ENCODE results near the gene CEP112. TPM values are rescaled to one million over a fixed set of nuclear protein-coding genes. Genes with fewer than 3 reads are reported as not detected.

The CEP112 gene
- total RNA-seq, 1 experiment from 2014 or later, result 9.5 TPM

DNA sequence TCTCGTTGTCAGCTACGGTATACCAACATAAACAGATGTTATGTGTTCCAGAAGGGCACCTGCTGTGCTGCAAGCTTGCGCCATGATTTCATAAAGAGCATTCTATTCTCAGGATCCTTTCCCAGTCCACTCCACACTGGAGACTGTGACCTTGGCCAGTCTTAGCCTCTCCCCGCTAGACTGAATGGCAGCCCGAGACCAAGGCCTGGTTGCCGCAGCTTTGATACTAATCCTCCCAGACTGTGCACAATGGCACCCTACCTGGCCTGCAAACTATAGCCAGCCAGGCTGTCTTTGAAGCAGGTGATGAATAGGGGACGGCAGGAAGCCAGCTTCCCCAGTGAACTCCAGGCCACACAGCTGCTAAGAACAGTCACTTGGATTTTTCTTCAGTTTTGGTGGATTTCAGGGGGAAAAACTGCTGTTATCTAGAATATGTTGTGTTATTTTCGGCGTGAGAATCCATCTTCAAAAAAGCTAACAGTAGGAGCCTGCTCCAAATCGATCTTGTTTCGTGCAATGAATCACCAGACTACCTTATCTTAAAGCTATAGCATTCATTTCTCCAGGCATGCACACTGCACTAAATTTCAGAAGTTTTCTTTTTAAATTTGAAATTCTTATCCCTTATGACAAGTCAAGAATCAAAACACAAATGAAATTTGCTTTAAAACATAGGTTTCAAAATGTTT is 289.0 kb downstream of the CEP112 start:
- Histone ChIP-seq H3K27ac (ENCODE audit: low read length) (no peak overlapping the region), H3K4me3 (ENCODE audit: low read depth in 2 of 2, low read length in 2 of 2) (no peak overlapping the region), H3K27me3 (ENCODE audit: control insufficient read depth, insufficient read depth, low read length) (no peaks in the 10 kb centered on the region), H3K9me3 (ENCODE audit: control insufficient read depth, insufficient read depth, low read depth, low read length) (no peaks in the 10 kb centered on the region), H3K4me1 (ENCODE audit: control insufficient read depth, insufficient read depth, low read length) (no peaks in the 10 kb centered on the region), H3K36me3 (ENCODE audit: control insufficient read depth, insufficient read depth, low read length) (no peaks in the 10 kb centered on the region)
- intact Hi-C loops (cut with micrococcal nuclease; ENCODE audit: unreplicated experiment), result no loop called here
- ChIA-PET CTCF (no interaction called here), POLR2A (no interaction called here)
- DNase-seq (ENCODE audit: low read depth, low spot score), result no peak
- in situ Hi-C loops (cut with HindIII; ENCODE audit: low pct_unique_long_range_greater_than_20kb, low sequenced_read_pairs), result no loop called here
- ATAC-seq, result no peak
- BruUV-seq (replicated peaks), result no TSS peak
- TF ChIP-seq SIN3A (IDR thresholded peaks at IDR 0.05; ENCODE audit: borderline replicate concordance, insufficient read depth, low read depth, low read length) (no peak), TCF7L2 (IDR thresholded peaks at IDR 0.05; ENCODE audit: low read depth, low read length) (no peak), POLR2AphosphoS5 (IDR thresholded peaks at IDR 0.05; ENCODE audit: low read depth, low read length) (no peak)
- TF ChIP-seq, protein P1, sequence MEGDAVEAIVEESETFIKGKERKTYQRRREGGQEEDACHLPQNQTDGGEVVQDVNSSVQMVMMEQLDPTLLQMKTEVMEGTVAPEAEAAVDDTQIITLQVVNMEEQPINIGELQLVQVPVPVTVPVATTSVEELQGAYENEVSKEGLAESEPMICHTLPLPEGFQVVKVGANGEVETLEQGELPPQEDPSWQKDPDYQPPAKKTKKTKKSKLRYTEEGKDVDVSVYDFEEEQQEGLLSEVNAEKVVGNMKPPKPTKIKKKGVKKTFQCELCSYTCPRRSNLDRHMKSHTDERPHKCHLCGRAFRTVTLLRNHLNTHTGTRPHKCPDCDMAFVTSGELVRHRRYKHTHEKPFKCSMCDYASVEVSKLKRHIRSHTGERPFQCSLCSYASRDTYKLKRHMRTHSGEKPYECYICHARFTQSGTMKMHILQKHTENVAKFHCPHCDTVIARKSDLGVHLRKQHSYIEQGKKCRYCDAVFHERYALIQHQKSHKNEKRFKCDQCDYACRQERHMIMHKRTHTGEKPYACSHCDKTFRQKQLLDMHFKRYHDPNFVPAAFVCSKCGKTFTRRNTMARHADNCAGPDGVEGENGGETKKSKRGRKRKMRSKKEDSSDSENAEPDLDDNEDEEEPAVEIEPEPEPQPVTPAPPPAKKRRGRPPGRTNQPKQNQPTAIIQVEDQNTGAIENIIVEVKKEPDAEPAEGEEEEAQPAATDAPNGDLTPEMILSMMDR (IDR thresholded peaks at IDR 0.05), result no peak
- TF ChIP-seq, protein P2, sequence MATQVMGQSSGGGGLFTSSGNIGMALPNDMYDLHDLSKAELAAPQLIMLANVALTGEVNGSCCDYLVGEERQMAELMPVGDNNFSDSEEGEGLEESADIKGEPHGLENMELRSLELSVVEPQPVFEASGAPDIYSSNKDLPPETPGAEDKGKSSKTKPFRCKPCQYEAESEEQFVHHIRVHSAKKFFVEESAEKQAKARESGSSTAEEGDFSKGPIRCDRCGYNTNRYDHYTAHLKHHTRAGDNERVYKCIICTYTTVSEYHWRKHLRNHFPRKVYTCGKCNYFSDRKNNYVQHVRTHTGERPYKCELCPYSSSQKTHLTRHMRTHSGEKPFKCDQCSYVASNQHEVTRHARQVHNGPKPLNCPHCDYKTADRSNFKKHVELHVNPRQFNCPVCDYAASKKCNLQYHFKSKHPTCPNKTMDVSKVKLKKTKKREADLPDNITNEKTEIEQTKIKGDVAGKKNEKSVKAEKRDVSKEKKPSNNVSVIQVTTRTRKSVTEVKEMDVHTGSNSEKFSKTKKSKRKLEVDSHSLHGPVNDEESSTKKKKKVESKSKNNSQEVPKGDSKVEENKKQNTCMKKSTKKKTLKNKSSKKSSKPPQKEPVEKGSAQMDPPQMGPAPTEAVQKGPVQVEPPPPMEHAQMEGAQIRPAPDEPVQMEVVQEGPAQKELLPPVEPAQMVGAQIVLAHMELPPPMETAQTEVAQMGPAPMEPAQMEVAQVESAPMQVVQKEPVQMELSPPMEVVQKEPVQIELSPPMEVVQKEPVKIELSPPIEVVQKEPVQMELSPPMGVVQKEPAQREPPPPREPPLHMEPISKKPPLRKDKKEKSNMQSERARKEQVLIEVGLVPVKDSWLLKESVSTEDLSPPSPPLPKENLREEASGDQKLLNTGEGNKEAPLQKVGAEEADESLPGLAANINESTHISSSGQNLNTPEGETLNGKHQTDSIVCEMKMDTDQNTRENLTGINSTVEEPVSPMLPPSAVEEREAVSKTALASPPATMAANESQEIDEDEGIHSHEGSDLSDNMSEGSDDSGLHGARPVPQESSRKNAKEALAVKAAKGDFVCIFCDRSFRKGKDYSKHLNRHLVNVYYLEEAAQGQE (IDR thresholded peaks at IDR 0.05; ENCODE audit: insufficient read depth in 1 of 2, low read depth in 2 of 2, low read length in 1 of 2), result no peak

DNA sequence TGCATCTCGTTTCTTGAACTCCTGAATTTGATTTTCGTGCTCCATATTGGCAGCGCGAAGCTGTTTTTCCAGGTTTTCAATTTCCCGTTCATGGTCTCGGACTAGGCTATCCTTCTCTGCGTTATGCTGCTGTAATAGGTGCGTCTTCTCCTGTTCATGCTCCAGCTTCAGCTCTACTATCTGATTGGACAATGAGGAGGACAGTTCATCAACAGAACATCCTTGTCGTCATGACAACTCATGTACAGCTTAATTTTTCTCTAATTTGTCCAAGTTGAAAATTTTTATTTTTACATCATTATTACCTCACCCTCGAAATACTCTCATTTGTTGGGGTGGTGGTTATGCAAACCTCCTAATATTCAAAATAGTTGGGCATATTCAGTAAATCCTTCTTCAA is 289.8 kb downstream of the CEP112 start:
- no peak for DNase-seq (ENCODE audit: low read depth, low spot score)
- intact Hi-C loops (cut with micrococcal nuclease; ENCODE audit: unreplicated experiment) (no loop called here), in situ Hi-C loops (cut with HindIII; ENCODE audit: low pct_unique_long_range_greater_than_20kb, low sequenced_read_pairs) (no loop called here)
- BruUV-seq (replicated peaks), result no TSS peak
- H3K27me3 ChIP-seq (ENCODE audit: control insufficient read depth, insufficient read depth, low read length), result no peaks in the 10 kb centered on the region
- H3K4me1 ChIP-seq (ENCODE audit: control insufficient read depth, insufficient read depth, low read length), result no peaks in the 10 kb centered on the region
- no peak for TF ChIP-seq POLR2AphosphoS5 (IDR thresholded peaks at IDR 0.05; ENCODE audit: low read depth, low read length)
- H3K36me3 ChIP-seq (ENCODE audit: control insufficient read depth, insufficient read depth, low read length), result no peaks in the 10 kb centered on the region
- H3K4me3 ChIP-seq (ENCODE audit: low read depth in 2 of 2, low read length in 2 of 2), result no peak overlapping the region
- H3K27ac ChIP-seq (ENCODE audit: low read length), result no peak overlapping the region
- CTCF ChIA-PET, result no interaction called here
- no peaks in the 10 kb centered on the region for H3K9me3 ChIP-seq (ENCODE audit: control insufficient read depth, insufficient read depth, low read depth, low read length)
- POLR2A ChIA-PET, result no interaction called here
- ATAC-seq, result no peak

DNA sequence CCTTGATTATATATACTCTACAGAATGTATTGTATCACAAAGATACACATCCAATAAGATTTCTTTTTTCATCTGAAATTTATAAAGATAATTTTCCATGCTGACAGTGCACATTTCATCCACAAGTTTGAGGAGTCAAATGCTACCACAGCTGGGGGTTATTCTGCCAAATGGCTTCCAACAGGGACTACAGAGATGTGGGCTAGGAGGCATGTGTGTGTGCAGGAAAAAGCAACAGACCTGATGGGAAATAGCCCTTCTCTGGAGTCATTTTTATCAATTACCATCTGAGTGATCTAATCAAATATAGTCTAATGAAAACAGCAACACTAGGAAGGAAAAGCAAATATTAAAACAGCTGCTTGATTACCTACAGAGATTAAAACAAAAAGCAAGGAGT is 290.5 kb downstream of the CEP112 start:
- DNase-seq (ENCODE audit: low read depth, low spot score), result no peak
- ChIA-PET CTCF (no interaction called here), POLR2A (no interaction called here)
- H3K9me3 ChIP-seq (ENCODE audit: control insufficient read depth, insufficient read depth, low read depth, low read length), result no peaks in the 10 kb centered on the region
- no peaks in the 10 kb centered on the region for H3K27me3 ChIP-seq (ENCODE audit: control insufficient read depth, insufficient read depth, low read length)
- in situ Hi-C loops (cut with HindIII; ENCODE audit: low pct_unique_long_range_greater_than_20kb, low sequenced_read_pairs) (no loop called here), intact Hi-C loops (cut with micrococcal nuclease; ENCODE audit: unreplicated experiment) (no loop called here)
- H3K36me3 ChIP-seq (ENCODE audit: control insufficient read depth, insufficient read depth, low read length), result no peaks in the 10 kb centered on the region
- no TSS peak for BruUV-seq (replicated peaks)
- no peak overlapping the region for H3K4me3 ChIP-seq (ENCODE audit: low read depth in 2 of 2, low read length in 2 of 2)
- no peak overlapping the region for H3K27ac ChIP-seq (ENCODE audit: low read length)
- ATAC-seq, result no peak
- no peaks in the 10 kb centered on the region for H3K4me1 ChIP-seq (ENCODE audit: control insufficient read depth, insufficient read depth, low read length)
- TF ChIP-seq SIN3A (IDR thresholded peaks at IDR 0.05; ENCODE audit: borderline replicate concordance, insufficient read depth, low read depth, low read length) (no peak), POLR2AphosphoS5 (IDR thresholded peaks at IDR 0.05; ENCODE audit: low read depth, low read length) (no peak), TCF7L2 (IDR thresholded peaks at IDR 0.05; ENCODE audit: low read depth, low read length) (no peak)
- TF ChIP-seq, protein P1 (IDR thresholded peaks at IDR 0.05), result no peak
- TF ChIP-seq, protein P2 (IDR thresholded peaks at IDR 0.05; ENCODE audit: insufficient read depth in 1 of 2, low read depth in 2 of 2, low read length in 1 of 2), result no peak
